ENCODE data around the gene RUSF1. TPM values are rescaled to one million over a fixed set of nuclear protein-coding genes. Genes with fewer than 3 reads are reported as not detected.

RUSF1 gene
- total and polyA plus RNA-seq, 9 of the 15 experiments (the other 6 are each of a cell fraction or from before 2014, with no cell fraction given) = 0.80 to 52.8 (median 27.6) TPM

DNA sequence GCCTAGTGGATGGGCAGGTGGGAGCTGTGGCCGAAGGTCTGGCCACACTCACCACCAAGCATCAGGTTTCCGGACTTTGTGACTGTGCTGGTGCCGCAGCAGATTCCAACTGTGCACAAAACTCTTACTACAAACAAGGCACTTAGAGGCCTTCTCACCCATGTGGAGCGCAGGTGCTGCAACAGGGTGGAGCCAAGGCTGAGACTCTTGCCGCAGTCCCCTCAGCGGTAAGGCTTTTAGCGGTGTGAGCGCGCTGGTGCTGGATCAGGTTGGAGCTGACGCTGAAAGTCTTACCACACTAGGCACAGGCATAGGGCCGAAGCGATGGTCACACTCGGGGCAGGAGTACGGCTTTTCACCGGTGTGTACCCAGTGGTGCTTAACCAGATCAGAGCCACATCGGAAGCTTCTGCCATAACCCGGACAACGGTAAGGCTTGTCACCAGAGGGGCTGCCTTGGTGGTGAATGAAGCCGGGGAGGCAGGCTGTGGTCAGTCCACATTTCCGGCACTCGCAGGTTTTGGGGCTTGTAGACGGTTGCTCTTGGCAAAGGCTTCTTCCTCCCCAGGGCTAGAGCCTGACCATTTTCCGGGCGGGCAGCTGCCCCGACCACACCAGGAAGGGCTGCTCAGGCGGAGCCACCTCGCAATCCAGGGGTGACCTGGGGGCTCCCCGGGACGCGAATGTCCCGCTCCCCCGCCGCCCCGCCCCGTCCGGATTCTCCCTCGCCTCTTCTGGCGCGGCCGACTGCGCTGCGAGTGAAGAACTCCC, 49.9 kb downstream of the RUSF1 start:
- BruUV-seq (replicated peaks) = no TSS peak
- peak overlapping the region; percentile 98 to 100 for H3K9ac ChIP-seq (ENCODE audit: insufficient read depth in 1 of 2, low read depth in 2 of 2, low read length in 2 of 2)
- H3K27ac ChIP-seq (ENCODE audit: extremely low read depth, low read depth, low read length) = peak overlapping the region; percentile 99
- ATAC-seq (peak; percentile 31), DNase-seq (ENCODE audit: extremely low read depth in 1 of 4, low spot score in 3 of 4) (peak; percentile 49 to 75 (median 64)), FAIRE-seq (peak; percentile 42)
- H3K4me1 ChIP-seq (replicated peaks in 1 of 2; ENCODE audit: control insufficient read depth in 2 of 2, insufficient read depth in 2 of 2, low read length in 2 of 2) = peaks cover 36 to 59% of the 10 kb centered on the region in 2 experiments
- H3K36me3 ChIP-seq (ENCODE audit: control insufficient read depth, insufficient read depth, low read length) = peaks cover 39% of the 10 kb centered on the region; the same call in 1 of the 3 replicates
- peaks cover 4% of the 10 kb centered on the region for H4K20me1 ChIP-seq (replicated peaks; ENCODE audit: control insufficient read depth, insufficient read depth, low read length)
- peaks cover 61% of the 10 kb centered on the region for H3K79me2 ChIP-seq (ENCODE audit: control insufficient read depth, insufficient read depth, low read length)
- H3K4me3 ChIP-seq = peak overlapping the region; percentile 83
- in situ Hi-C loops (cut with MboI) = loop anchor here (10.0 kb wide), 1 partner anchor 237 kb away; no protein-coding TSS in a partner anchor
- ChIA-PET POLR2A (interaction anchor here (0.6 to 1.5 kb wide), 10 partner anchors 27 to 1162 kb away, joined by 3 to 7 read pairs (median 3); partner anchors contain the start of gene RUSF1), CTCF (ENCODE audit: low intra/inter-chr PET ratio) (interaction anchor here (0.6 kb wide), 1 partner anchor 235 kb away, joined by 4 read pairs; no protein-coding TSS in a partner anchor)
- no peaks in the 10 kb centered on the region for H3K9me3 ChIP-seq (replicated peaks; ENCODE audit: control insufficient read depth, insufficient read depth, low read depth, low read length)
- H2AFZ ChIP-seq (ENCODE audit: low read depth, low read length) = peak overlapping the region; percentile 99
- H3K9me1 ChIP-seq (ENCODE audit: control insufficient read depth, insufficient read depth, low read length) = no peaks in the 10 kb centered on the region
- WGBS (ENCODE audit: insufficient coverage, low coverage, missing lambda C conversion rate) = 2% methylated on average over 34 of the region's 42 CpGs
- intact Hi-C loops (cut with micrococcal nuclease) = loop anchor here (5.0 to 10.0 kb wide), 3 partner anchors 49 to 503 kb away; partner anchors contain the start of genes RUSF1 and SETD1A
- H3K27me3 ChIP-seq (ENCODE audit: control insufficient read depth in 2 of 2, insufficient read depth in 2 of 2, low read length in 2 of 2) = no peaks in the 10 kb centered on the region
- peak overlapping the region; percentile 97 for H3K4me2 ChIP-seq (ENCODE audit: insufficient read depth, low read length)
- TF ChIP-seq ZC3H11A (IDR thresholded peaks at IDR 0.05; ENCODE audit: low read depth, low read length) = no peak
- TF ChIP-seq RAD21 (CRISPR knock-in tag; conservative IDR thresholded peaks at IDR 0.05 in 1 of 2, IDR thresholded peaks at IDR 0.05 in 1 of 2) = peak; percentile 5 to 32; a peak in 1 of 4 replicates
- 0 out of 2 replicates have a peak, but pooled peaks have one; percentile 5 for TF ChIP-seq BRD4 (IDR thresholded peaks at IDR 0.05)
- 0 out of 2 replicates have a peak, but pooled peaks have one; percentile 9 for TF ChIP-seq SRSF3 (IDR thresholded peaks at IDR 0.05; ENCODE audit: insufficient read depth, low read length)
- TF ChIP-seq ZBED1 (IDR thresholded peaks at IDR 0.05) = no peak
- TF ChIP-seq RBM17 (IDR thresholded peaks at IDR 0.05; ENCODE audit: borderline replicate concordance, low read depth, low read length) = no peak
- no peak for TF ChIP-seq ZNF436 (CRISPR knock-in tag; IDR thresholded peaks at IDR 0.05)
- TF ChIP-seq RFX1 (IDR thresholded peaks at IDR 0.05) = no peak
- no peak for TF ChIP-seq NFE2L1 (tag; IDR thresholded peaks at IDR 0.05; ENCODE audit: borderline replicate concordance, low read depth)
- no peak for TF ChIP-seq HCFC1 (IDR thresholded peaks at IDR 0.05; ENCODE audit: low read depth, low read length)
- TF ChIP-seq, protein P1, sequence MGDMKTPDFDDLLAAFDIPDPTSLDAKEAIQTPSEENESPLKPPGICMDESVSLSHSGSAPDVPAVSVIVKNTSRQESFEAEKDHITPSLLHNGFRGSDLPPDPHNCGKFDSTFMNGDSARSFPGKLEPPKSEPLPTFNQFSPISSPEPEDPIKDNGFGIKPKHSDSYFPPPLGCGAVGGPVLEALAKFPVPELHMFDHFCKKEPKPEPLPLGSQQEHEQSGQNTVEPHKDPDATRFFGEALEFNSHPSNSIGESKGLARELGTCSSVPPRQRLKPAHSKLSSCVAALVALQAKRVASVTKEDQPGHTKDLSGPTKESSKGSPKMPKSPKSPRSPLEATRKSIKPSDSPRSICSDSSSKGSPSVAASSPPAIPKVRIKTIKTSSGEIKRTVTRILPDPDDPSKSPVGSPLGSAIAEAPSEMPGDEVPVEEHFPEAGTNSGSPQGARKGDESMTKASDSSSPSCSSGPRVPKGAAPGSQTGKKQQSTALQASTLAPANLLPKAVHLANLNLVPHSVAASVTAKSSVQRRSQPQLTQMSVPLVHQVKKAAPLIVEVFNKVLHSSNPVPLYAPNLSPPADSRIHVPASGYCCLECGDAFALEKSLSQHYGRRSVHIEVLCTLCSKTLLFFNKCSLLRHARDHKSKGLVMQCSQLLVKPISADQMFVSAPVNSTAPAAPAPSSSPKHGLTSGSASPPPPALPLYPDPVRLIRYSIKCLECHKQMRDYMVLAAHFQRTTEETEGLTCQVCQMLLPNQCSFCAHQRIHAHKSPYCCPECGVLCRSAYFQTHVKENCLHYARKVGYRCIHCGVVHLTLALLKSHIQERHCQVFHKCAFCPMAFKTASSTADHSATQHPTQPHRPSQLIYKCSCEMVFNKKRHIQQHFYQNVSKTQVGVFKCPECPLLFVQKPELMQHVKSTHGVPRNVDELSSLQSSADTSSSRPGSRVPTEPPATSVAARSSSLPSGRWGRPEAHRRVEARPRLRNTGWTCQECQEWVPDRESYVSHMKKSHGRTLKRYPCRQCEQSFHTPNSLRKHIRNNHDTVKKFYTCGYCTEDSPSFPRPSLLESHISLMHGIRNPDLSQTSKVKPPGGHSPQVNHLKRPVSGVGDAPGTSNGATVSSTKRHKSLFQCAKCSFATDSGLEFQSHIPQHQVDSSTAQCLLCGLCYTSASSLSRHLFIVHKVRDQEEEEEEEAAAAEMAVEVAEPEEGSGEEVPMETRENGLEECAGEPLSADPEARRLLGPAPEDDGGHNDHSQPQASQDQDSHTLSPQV (IDR thresholded peaks at IDR 0.05) = peak; percentile 76

Data from K562 (cell line).